Stimulated activated CD4-positive, alpha-beta T cell treated with anti-CD3 and anti-CD28 coated beads, TNF-alpha, amount 100 ng/mL, for 48 hours (primary cell): ENCODE results near the gene NBAS.
A peak's percentile ranks its signal among the peaks of the same experiment; 100 is the strongest.
"Not testable (repeated sequence)": the region's sequence is repeated elsewhere in the genome, so short reads cannot be mapped to it uniquely, and the experiment has no call there.

Experiments
- DNase-seq, 3 donors: peaks; one replicate each; pipeline ENCODE4 v3.0.0-alpha.2; 2020; ENCODE audit warnings: low read depth in 3 of 3

Gene NBAS

GRCh38 chr2:15218423-15219086, 342.6 kb downstream of the NBAS start:
- DNase-seq = no peak

DNA sequence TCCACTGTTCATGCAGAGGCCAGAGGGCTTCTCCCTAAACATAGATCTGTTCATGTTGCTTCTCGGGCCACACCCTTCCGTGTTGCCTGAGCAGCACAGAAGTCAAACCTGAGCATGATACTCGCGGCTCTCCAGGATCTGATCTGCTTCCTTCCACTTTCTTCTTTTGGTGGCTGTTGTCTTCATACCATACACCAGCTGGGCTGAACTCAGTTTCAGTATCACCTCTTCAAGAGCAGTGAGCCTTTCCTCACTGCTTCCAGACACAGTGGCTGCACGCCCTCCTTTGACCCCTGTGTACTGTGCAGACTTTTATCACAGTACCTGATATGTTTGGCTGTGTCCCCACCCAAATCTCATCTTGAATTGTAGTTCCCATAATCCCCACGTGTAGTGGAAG, 348.9 kb downstream of the NBAS start:
- no peak for DNase-seq

DNA sequence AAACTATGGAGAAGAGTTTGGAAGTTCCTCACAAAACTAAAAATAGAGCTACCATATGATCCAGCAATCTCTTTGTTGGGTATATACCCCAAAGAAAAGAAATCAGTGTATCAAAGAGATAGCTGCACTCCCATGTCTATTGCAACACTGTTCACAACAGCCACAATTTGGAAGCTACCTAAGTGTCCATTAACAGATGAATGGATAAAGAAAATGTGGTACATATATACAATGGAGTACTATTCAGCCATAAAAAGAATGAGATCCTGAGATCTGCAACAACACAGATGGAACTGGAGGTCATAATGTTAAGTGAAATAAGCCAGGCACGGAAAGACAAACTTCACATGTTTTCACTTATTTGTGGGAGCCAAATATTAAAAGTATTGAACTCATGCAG, 350.6 kb downstream of the NBAS start:
- not testable (repeated sequence) for DNase-seq

DNA sequence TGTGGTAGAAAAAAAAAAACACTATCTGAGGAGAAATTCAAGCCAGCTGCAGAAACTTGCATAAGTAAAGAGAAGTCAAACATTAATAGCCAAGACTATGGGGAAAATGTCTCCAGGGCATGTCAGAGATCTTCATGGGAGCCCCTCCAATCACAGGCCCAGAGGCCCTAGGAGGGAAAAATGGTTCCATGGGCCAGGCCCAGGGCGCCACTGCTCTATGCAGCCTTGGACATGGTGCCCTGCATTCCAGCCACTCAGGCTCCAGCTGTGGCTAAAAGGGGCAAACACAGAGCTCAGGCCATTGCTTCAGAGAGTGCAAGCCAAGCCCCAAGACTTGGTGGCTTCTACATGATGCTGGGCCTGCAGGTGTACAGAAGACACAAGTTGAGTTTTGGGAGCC, 354.7 kb downstream of the NBAS start:
- DNase-seq = no peak

DNA sequence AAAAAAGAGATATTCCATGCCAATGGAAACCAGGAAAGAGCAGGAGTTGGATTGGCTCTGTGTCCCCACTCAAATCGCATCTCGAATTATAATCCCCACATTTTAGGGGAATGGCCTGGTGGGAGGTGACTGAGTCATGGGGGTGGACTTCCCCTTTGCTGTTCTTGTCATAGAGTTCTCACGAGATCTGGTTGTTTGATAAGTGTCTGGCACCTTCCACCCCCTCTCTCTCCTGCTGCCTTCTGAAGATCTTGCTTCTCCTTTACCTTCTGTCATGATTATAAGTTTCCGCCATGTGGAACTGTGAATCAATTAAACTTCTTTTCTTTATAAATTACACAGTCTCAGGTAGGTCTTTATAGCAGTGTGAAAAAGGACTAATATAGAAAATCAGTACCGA, 355.6 kb downstream of the NBAS start:
- DNase-seq = no peak

DNA sequence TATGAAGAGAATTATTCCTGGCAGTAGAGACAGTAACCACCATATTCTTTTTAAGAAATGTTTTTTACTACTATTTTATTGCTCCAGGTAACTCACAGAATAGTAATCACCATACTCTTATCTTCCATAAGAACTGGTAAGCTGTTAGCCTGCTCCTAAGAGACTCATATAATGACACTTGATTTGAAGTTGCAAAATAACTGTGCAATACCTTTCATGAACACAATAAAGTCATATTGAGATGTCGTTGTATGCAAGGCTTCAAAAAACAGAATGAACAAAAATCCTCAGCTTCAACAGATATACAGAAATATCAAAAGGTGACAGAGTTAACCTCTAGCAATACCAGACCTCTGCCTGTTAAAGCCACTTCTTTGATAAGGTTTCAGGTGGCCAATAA, 360.1 kb downstream of the NBAS start:
- no peak for DNase-seq

DNA sequence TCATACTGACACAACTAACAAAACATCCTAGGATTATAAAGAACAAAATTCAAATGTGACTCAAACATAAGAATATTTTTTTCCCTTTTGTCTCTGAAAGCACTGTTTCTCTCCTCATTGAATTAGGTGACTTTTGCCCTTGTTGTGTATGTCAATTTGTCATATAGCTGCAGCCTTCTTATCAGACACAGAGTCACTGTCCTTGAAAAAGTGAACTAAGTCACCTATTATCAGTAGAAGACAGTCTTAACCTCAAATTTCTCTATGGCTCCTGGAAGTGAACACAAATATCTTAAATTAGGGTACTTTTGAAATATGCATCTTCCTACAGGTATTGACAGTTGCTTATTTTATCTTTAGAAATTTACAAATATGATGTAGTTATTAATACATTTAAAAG, 360.6 kb downstream of the NBAS start:
- no peak for DNase-seq

DNA sequence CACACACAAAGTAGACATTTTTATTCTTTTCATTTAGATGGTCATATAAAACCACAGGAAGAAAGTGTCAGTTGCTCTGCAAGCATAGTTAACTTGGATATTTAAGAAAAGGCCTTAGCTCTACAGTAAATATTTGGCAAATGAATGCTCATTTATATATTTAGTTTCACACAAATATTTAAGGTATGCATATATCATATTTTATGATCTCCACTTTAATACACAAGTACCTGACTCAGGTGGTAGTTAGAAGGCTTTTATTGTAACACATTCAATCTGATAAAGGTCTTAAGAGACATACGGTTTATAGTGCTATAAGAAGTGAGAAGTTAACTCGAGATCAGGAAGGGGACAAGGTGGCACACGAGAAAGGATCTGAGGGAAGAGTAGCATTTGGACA, 363.1 kb downstream of the NBAS start:
- DNase-seq = no peak

DNA sequence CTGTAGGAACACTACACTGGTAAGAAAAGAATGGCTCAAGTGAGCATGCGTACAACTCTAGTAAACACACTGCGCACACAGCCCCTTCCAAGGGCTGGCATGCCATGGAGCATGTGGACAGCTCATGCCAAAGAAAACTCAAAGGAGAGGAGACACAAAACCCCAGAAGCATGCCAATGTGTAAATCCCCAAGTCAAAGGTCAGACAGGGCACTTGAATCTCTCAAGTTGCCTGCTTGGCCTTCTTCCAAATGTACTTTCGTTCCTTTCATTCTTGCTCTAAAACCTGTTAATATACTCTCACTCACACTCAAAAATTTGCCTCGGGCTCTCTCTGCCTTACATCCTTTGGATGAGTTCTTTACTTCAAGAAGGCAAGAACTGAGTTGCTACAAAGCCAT, 365.3 kb downstream of the NBAS start:
- no peak for DNase-seq

- DNase-seq = no peak
Observed at GRCh38 chr2:15191789-15192188, 369.3 kb downstream of the NBAS start.

DNA sequence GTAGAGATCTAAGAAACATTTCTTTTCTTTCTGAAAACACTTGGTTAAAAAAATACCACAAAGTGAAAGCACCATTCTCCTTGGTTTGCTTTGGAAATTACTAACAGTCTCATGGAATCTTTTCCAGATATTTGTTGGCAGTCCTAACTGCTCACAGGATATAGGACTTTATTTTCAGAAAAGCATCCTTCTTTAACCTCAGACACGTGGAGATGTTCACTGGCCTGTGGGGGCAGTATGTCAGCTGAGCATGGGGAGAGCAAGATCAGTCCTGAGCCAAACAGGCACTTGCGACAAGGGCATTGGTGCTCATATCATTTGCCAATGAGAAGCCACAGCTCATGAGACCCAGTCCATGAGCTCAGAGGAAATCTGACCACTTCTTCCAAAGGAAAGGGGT, 371.9 kb downstream of the NBAS start:
- no peak for DNase-seq

GRCh38 chr2:15187702-15188101, 373.4 kb downstream of the NBAS start:
- no peak for DNase-seq

DNA sequence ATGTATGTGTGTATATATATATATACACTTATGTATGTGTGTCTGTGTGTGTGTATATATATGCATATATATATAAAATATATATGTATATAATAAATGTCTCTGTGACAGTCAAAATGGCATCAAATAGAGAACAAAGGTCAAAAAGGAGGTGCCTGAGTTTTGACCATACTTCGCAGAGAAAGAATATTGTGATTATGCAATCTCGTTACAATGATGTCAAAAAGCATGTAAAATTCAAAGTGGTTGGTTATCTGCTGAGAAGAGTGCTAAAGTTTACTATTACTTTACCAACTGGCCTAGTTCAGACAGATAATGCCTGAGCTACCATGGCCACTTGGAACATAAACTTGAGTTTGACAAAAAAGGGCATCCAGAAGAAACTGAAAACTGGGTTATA, 375.0 kb downstream of the NBAS start:
- no peak for DNase-seq

- no peak for DNase-seq
Observed at GRCh38 chr2:15184491-15184890, 376.6 kb downstream of the NBAS start.

DNA sequence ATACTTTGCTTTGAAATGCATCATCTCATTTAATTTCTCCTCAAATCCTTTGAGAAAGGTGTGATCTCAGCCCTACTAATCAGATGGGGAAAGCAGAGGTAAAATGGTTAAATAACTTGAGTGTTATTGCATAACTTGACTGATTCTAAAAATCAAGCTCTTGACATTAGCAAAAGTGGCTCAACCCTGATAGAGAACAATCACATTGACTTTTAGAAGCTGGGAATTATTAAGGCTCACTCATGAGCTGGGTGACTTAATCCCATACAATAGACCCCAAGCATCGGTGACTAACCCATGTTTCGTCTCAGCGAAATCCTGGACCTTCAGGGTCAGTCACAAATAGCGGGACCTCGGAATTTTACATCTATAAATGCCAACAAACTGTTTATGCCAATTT, 378.9 kb downstream of the NBAS start:
- DNase-seq = no peak

- no peak for DNase-seq
Observed at GRCh38 chr2:15181092-15181745, 379.9 kb downstream of the NBAS start.

DNA sequence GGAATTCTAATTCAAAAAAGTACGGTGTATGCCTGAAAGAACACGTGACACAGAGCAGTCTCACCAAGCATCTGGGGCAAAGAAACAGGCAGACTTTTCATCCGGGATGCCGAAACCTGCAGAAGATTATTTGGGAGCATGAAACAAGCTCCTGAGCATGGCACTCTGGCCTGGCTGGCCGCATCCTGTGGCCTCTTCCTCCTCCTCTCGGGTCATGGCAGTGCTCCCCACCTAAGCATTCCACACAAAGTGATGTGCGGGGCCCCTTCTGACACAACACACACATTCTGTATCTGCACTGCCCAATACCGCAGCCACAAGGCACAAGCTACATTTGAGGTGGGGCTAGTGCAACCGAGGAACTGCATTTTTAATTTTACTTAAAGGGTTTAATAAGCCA, 380.8 kb downstream of the NBAS start:
- DNase-seq = no peak

DNA sequence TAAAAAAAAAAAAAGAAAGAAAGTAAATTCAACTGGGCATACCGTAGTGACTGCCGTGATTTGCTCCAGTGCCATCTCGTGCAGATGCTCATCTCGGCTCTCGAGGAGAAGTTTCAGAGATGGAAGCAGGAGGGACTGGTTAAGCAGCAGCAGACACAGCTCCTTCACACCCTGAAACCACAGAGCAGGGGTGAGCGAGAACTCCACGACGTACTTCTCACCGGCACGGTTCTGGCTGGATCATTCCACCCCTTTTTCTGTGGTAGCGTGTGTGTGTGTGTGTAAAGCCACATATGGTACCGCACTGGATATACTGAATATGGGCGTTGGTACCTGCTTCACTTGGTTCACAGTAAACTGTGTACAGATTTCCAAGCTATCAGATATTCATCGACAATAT, 382.2 kb downstream of the NBAS start:
- no peak for DNase-seq

DNA sequence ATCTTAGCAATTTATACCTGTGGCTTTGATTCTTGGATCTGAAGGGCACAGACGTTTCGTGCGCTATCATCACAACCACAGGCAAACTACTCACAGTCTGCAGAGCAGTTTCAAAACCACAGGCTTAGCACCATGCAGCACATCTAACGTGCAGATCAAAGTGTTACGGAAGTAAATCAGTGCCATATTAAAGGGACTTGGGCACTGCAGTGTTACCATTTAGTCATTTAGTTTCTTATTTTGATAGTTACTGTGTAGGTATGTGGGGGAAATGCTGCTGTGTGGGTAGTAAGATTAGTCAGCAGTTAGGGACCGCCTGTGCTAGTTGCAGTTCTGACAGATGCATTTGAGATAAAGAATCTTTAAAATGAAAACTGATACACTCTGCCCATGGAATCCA, 384.0 kb downstream of the NBAS start:
- DNase-seq = peak; percentile 28 to 72 (median 34)

DNA sequence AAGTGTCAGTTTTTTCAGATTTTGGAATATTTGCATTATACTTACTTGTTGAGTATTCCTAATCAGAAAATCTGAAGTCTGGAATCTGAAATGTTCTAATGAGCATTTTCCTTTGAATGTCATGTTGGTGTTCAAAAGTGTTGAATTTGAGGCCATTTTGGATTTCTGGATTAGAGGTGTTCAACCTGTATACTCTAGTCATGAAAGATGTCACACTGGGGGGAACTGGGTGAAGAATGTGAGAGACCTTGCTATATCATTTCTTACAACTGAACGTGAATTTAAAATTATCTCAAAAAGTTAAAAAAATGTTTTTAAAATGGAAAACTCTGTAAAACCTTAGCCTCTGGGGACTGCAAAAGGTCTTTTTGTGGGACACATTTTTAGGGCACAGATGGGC, 384.5 kb downstream of the NBAS start:
- DNase-seq = no peak

GRCh38 chr2:15174567-15174966, 386.6 kb downstream of the NBAS start:
- DNase-seq = no peak

DNA sequence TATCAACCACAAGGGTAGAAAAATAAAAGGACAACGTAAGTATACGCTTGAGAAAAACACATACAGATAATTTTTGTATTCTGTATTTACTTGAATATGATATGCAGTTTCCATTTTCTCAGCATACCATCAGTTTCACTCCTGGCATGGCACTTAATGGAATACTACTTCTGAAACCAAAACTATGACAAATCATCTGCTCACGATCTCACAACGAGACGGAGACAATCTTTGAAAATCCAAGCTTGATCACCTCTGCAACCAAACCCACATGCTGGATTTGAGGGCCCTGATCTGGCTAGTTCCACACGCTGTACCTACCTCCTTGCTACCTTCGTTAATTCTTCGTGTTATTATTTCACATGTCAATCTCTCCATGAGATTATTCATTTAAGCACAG, 387.6 kb downstream of the NBAS start:
- DNase-seq = no peak

DNA sequence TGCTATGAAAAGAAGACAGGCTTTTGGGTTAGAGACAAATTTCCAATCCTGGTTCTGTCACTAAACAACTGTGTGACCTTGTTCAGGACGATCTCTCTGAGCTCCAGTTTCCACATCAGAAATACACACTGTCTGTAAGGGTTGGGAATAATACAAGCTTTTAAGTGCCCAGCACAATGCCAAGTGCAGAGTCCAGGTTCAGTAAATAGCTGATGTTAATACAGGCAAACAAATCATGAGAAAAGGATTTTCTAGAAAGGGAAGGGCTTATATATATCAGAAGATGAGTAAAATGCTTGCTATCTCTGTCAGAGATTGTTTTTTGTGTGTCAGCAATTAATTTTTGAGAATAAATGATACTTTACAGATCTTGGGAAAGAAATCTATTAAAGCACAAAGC, 388.3 kb downstream of the NBAS start:
- no peak for DNase-seq
